Ammon's horn (tissue), 1 donor: ENCODE data around the gene CDK2AP2.
"Not testable (repeated sequence)": the region's sequence is repeated elsewhere in the genome, so short reads cannot be mapped to it uniquely, and the experiment has no call there.

Experiments
- DNase-seq: peaks from one replicate; pipeline ENCODE4 v3.0.0-alpha.2; 2016; ENCODE audit warnings: low spot score

The CDK2AP2 gene

DNA sequence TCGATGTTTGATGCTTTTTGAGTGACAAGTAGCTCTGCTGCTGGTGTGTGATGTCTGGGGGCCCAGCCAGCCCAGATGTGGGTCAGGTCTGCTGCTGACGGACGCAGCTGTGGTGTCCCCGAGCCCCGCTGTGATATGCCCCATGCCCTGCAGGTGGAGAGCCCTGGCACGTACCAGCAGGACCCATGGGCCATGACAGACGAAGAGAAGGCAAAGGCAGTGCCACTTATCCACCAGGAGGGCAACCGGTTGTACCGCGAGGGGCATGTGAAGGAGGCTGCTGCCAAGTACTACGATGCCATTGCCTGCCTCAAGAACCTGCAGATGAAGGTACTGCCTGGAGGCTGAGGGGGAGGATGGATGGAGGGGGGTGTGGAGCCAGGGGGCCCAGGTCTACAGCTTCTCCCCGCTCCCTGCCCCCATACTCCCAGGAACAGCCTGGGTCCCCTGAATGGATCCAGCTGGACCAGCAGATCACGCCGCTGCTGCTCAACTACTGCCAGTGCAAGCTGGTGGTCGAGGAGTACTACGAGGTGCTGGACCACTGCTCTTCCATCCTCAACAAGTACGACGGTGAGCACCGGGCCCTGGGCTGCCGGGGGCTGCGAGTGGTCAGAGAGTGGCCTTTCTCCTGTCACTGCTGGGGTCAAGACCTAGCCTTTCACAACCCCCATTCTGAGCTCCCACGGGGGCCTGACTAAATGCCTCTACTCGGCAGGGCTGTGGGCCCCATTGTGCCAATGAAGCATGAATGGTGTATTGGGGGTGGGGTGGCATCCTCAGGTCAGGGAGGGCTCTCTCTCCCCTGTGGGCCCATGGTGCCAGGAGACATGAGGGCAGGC lies 17.9 kb downstream of the CDK2AP2 start:
- no peak for DNase-seq

DNA sequence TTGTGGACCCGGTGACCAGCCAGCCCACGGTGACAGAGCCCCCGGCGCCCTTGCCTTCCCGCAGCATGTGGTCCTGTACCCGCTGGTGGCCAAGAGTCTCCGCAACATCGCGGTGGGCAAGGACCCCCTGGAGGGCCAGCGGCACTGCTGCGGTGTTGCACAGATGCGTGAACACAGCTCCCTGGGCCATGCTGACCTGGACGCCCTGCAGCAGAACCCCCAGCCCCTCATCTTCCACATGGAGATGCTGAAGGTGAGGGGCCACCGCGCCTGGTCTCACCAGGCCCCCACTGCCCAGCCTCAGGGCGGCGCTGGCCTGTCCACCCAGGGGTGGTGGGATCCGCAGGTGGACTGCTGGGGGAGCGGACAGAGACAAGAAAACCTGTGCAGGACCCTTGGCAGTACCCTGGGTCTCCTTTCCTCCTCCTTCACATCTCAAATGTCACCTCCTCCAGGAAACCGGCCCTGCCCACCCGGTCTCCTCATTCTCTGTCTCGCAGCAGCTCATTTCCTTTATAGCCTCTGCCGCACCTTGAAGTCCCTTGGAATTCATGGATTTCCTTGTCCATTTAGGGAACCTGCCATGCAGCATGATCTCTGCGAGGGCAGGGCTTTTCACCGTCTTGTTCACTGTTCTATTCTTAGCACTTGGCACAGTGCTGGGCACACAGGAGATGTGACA lies 18.6 kb downstream of the CDK2AP2 start:
- no peak for DNase-seq

- no peak for DNase-seq
These were observed 21.3 kb downstream of the CDK2AP2 start for GRCh38 chr11:67486481-67487195.

DNA sequence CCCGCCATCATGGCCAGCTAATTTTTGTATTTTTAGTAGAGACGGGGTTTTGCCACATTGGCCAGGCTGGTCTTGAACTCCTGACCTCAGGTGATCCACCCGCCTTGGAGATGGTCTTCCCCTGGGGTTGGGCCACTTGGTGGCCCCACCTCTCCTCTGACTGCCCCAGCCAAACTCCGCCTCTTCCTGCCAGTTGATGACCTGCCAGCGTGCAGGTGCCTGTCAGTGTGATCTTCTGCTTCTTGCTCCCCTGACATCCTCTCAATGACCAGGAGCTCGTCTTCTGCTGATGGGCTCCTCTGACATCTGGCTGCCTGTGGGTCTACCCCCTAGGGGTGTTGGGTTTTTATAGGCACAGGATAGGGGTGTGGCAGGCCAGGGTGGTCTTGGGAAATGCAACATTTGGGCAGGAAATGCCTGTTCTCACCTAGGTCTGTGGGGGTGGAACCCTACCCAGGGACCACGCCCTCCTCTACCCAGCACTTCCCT lies 22.0 kb downstream of the CDK2AP2 start:
- not testable (repeated sequence) for DNase-seq

- peak; percentile 62 for DNase-seq
These were observed 23.1 kb downstream of the CDK2AP2 start for GRCh38 chr11:67484847-67485311.

GRCh38 chr11:67483831-67484665 lies 23.9 kb downstream of the CDK2AP2 start:
- DNase-seq, result no peak

DNA sequence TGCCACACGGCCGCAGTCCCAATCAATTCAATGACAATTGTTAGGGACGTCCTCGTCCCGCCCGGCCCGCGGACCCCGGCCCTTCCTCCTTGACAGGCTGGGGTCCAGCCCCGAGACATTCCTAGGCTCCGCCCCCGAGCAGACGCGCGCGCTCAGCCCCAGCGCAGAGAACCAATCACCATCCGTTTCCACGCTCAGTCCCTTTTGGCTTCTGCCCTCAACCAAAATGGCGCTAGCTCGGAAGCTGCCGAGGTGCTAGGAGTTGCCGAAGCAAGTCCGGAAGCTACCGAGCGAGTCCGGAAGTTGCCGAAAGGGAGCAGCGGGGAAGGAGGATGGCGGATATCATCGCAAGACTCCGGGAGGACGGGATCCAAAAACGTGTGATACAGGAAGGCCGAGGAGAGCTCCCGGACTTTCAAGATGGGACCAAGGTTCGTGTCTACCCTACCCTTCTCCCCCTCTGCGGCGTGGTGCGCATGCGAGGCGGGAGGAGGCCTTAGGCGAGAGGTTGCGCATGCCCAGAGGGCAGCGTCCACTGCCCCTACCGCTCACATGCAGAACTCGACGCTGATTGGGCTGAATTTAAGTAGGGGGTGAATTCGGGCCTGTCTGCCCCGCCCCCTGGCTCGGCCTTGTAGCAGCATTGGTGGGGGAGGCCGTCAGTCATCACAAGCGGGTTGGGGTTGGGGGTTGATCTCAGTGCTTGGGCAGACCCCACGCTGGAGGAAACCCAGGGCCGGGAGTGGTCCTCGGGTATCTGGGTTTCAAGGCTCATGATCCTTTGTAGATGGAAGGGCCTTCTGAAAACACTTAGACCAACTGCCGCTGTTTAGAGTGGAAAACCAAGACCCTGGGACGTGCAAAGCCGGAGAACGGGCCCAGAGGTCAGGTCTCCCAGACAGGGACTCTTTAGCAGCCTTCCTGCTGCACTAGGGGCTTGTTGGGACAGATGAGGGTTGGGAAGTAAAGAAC lies 24.8 kb downstream of the CDK2AP2 start, which contains the start of gene AIP:
TSS of gene AIP (plus strand) at position 200 of the 972 bp plus-strand sequence. CDS start at position 333, 133 bp downstream.
- peak; percentile 98 for DNase-seq

GRCh38 chr11:67482275-67482826 lies 25.6 kb downstream of the CDK2AP2 start:
- DNase-seq, result no peak

GRCh38 chr11:67477344-67478050 lies 30.5 kb downstream of the CDK2AP2 start:
- not testable (repeated sequence) for DNase-seq

- not testable (repeated sequence) for DNase-seq
These were observed 31.3 kb downstream of the CDK2AP2 start for GRCh38 chr11:67476692-67477091.

DNA sequence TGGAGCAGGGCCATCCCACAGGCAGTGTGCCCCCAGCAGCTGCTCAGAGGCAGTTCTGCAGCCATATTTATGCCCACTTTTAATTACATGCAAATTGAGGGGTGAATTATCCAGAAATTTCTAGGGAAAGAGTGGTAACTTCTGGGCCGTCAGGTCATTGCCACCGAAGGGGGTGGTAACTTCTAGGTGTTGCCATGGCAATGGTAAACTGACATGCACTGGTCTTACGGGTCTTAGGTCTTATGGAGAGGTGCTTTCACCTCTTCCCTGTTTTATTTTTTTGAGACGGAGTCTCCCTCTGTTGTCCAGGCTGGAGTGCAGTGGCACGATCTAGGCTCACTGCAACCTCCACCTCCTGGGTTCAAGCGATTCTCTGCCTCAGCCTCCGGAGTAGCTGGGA lies 35.1 kb downstream of the CDK2AP2 start:
- DNase-seq, result no peak

DNA sequence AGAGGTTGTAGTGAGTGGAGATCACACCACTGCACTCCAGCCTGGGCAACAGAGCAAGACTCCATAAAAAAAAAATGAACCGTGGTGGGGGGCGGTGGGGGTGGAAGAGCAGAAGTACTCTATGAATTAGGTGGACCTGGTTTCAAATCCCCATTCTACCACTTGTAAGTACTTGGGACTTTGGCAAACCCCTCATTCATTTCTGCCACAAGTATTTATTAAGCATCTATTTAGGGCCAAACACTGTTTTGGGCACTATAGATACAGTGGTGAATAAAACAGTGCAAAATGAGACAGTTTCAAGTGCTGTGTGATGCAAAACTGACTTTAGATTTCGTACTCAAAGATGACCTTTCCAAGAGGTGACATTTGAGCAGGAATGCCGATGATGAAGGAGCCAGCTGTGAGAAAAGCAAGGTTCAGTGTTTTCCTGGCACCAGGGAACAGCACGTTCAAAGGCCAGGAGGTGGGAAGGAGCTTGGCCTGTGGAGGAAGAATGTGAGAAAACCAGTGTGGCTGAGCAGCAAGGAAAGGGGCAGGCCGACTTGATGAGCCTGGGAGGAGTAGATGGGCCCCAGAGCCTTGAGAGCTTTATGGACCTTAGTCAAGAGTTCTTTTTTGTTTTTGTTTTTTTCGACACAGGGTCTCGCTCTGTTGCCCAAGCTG lies 37.5 kb downstream of the CDK2AP2 start:
- DNase-seq, result no peak

GRCh38 chr11:67469508-67469811 lies 38.5 kb downstream of the CDK2AP2 start:
- no peak for DNase-seq

DNA sequence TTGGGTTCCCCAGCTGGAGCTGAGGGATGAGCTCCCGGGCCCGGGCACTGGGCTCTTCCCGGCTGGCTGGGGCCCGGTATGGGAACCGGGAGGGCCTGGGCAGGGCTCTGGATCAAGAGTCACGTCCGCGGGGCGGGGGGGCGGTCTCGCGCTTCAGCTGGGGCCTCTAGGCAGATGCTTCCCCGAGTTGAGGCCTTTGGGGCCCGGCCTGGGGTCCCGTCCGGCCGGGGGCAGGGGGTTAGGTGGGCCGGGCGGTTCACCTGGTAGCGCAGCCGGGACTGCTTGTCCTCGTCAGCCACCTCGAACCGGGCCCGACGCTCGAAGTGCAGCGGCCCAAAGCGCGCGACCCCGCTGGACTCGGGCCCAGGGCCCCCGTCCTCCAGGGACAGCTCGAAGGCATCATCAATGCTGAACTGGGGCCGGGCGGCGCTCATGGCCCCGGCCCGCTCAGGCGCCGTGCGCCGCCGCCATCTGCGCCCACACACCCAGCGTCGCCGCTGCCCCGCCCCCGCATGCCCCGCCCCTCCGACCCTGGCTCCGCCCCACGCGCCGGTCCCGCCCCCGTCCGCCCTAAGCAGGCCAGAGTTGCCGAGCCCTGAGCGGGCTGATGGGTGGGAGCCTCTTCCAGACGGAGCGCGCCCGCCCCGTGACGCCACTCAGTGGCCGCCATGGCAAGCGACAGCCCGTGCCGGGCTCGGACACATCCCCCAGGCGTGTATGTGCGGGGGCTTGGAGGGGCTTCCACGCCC lies 39.0 kb downstream of the CDK2AP2 start, which contains the start of gene TMEM134:
TSS of gene TMEM134 (minus strand) at position 493 of the 749 bp plus-strand sequence. CDS start at position 434, 59 bp downstream.
- DNase-seq, result peak; percentile 97

DNA sequence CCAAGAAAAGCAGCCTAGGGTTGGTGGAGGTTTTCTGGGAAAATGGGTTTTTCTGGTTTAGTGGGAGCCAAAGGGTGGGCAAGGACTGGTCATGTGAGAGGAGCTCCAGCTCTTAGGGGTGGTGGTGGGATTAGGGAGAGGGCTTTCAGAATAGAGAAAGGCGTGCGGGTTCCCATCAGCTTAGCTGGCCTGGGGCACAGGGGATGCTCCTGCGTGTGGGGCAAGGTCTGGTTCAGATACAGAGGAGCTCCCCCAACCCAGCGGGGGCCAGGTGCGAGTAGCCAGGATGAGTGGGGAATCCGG lies 39.6 kb downstream of the CDK2AP2 start:
- no peak for DNase-seq

DNA sequence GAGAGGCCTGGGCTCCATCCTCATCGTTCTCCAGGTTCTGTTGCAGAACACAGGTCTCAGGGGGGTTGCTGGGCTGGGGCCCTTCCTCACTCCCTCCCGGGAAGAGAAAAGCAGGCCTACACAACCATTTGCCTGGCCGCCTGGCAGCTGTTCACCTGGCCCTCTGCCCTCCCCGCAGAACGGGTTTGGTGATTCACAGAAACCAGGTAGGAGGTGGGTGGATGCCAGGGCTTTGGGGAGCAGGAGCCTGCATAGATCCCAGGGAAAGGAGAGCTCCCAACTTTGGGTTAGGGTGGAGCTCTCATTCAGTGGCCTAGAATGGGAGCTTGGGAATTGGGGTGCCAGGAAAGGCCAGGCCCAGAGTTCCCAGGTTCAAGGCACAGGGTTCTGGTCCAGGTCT lies 39.9 kb downstream of the CDK2AP2 start:
- no peak for DNase-seq

DNA sequence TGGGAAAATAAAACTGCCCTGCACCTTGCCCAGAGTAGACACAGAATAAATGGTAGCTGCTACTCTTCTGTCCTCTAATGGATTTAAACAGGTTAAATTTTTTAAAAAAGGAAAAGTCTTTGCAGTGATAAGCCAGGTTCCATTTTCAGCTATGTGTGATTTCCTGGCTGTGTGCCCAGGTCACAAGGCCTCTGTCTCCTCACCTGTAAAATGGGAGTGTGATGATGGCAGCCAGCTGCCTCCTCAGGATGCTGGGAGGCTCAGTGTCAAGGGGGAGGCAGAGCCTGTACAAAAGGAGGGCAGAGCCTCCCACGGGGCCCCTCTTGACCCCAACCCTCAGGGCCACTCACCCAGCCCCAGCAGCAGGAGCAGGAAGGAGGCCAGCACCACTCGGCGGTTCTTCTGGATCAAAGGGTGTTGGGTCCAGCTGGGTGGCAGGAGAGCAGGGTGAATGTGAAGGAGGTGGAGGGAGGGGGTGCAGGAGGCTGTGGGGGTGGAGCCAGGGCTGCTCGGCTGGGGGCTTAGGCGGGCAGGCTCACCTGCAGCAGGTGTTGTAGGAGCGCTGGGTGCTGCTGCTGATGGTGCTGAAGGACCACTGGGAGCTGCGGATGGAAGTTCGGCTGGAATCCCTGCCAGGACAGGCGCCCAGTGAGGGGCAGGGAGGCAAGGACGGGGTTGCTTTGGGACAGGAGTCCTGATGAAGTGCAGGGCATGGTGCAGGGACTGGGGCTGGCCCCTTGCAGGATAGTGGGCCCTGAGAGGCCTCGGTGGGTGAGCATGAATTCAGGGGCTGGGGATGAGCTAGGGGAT lies 40.8 kb downstream of the CDK2AP2 start:
- DNase-seq, result no peak
